ENCODE measurements around the gene STAT5B. TPM values are rescaled to one million over a fixed set of nuclear protein-coding genes. Genes with fewer than 3 reads are reported as not detected.

Gene STAT5B
- total RNA-seq, 1 experiment from 2014 or later = 102 TPM

- Histone ChIP-seq H3K27me3 (ENCODE audit: control insufficient read depth, insufficient read depth, low read length) (no peaks in the 10 kb centered on the region), H3K4me3 (ENCODE audit: low read depth in 2 of 2, low read length in 2 of 2) (peak overlapping the region in 1 of 2 experiments; percentile 48; a peak in 2 of 4 replicates), H3K36me3 (ENCODE audit: control insufficient read depth, insufficient read depth, low read length) (no peaks in the 10 kb centered on the region), H3K4me1 (ENCODE audit: control insufficient read depth, insufficient read depth, low read length) (peaks cover 32% of the 10 kb centered on the region), H3K27ac (ENCODE audit: low read length) (peak overlapping the region; percentile 93), H3K9me3 (ENCODE audit: control insufficient read depth, insufficient read depth, low read depth, low read length) (no peaks in the 10 kb centered on the region)
- intact Hi-C loops (cut with micrococcal nuclease; ENCODE audit: unreplicated experiment) (no loop called here), in situ Hi-C loops (cut with HindIII; ENCODE audit: low pct_unique_long_range_greater_than_20kb, low sequenced_read_pairs) (no loop called here)
- ChIA-PET POLR2A (interaction anchor here (0.7 kb wide), 2 partner anchors 65 to 296 kb away, joined by 6 to 13 read pairs; no protein-coding TSS in a partner anchor), CTCF (interaction anchor here (0.6 to 0.9 kb wide), 3 partner anchors 64 to 140 kb away, joined by 3 to 4 read pairs (median 4); no protein-coding TSS in a partner anchor)
- TF ChIP-seq TCF7L2 (IDR thresholded peaks at IDR 0.05; ENCODE audit: low read depth, low read length) (no peak), CTCF (IDR thresholded peaks at IDR 0.05) (no peak)
- no peak for DNase-seq (ENCODE audit: low read depth, low spot score)
- ATAC-seq = no peak
- TSS peak; percentile 80 for BruUV-seq (replicated peaks)
Measured at GRCh38 chr17:42286411-42287221, 10.4 kb upstream of the STAT5B start.

- Histone ChIP-seq H3K9me3 (ENCODE audit: control insufficient read depth, insufficient read depth, low read depth, low read length) (no peaks in the 10 kb centered on the region), H3K4me3 (ENCODE audit: low read depth in 2 of 2, low read length in 2 of 2) (no peak overlapping the region), H3K36me3 (ENCODE audit: control insufficient read depth, insufficient read depth, low read length) (no peaks in the 10 kb centered on the region), H3K4me1 (ENCODE audit: control insufficient read depth, insufficient read depth, low read length) (peaks cover 38% of the 10 kb centered on the region), H3K27ac (ENCODE audit: low read length) (peak overlapping the region; percentile 68; the same call in 1 of the 2 replicates), H3K27me3 (ENCODE audit: control insufficient read depth, insufficient read depth, low read length) (no peaks in the 10 kb centered on the region)
- DNase-seq (ENCODE audit: low read depth, low spot score) = no peak
- no peak for ATAC-seq
- no TSS peak for BruUV-seq (replicated peaks)
- ChIA-PET CTCF (no interaction called here), POLR2A (no interaction called here)
- in situ Hi-C loops (cut with HindIII; ENCODE audit: low pct_unique_long_range_greater_than_20kb, low sequenced_read_pairs) = no loop called here
- intact Hi-C loops (cut with micrococcal nuclease; ENCODE audit: unreplicated experiment) = no loop called here
- no peak for TF ChIP-seq POLR2AphosphoS5 (IDR thresholded peaks at IDR 0.05; ENCODE audit: low read depth, low read length)
- no peak for TF ChIP-seq REST (IDR thresholded peaks at IDR 0.05; ENCODE audit: insufficient read depth in 1 of 2, low read depth in 2 of 2, low read length in 1 of 2)
- no peak for TF ChIP-seq CTCF (IDR thresholded peaks at IDR 0.05)
- TF ChIP-seq TCF7L2 (IDR thresholded peaks at IDR 0.05; ENCODE audit: low read depth, low read length) = no peak
- TF ChIP-seq SIN3A (IDR thresholded peaks at IDR 0.05; ENCODE audit: borderline replicate concordance, insufficient read depth, low read depth, low read length) = no peak
Measured at GRCh38 chr17:42285346-42286050, 9.3 kb upstream of the STAT5B start.
